Gastrocnemius medialis (tissue), 4 donors: ENCODE results near the gene TADA1.
"Not testable (repeated sequence)": the region's sequence is repeated elsewhere in the genome, so short reads cannot be mapped to it uniquely, and the experiment has no call there.

ENCODE experiments used
- CTCF ChIP-seq, 5 experiments: fragments of 450-650 bp in 3 of 5; fragments of 200-600 bp in 2 of 5; sonication (generic) in 2 of 5; IDR thresholded peaks in 4 of 5; conservative IDR thresholded peaks in 1 of 5; 1 replicate in 4 of 5; 2 replicates in 1 of 5; pipeline ENCODE4 v1.5.1; 2016 to 2019; ENCODE audit warnings: antibody characterized with exemption in 5 of 5, mild to moderate bottlenecking in 3 of 5, moderate library complexity in 3 of 5
- POLR2A ChIP-seq, 2 donors: fragments of 450-650 bp; IDR thresholded peaks; one replicate each; pipeline ENCODE4 v1.6.1; 2017; ENCODE audit warnings: antibody characterized with exemption in 2 of 2, mild to moderate bottlenecking in 2 of 2, moderate library complexity in 2 of 2

GRCh38 chr1:166878173-166878917 is 2.3 kb upstream of the TADA1 start:
- TF ChIP-seq CTCF (IDR thresholded peaks at IDR 0.05 in 4 of 5, conservative IDR thresholded peaks at IDR 0.05 in 1 of 5); POLR2A (IDR thresholded peaks at IDR 0.05): not testable (repeated sequence)
